HS-27A (cell line): ENCODE results near the gene C7orf57.

Source experiments
- DNase-seq: peaks from one replicate; pipeline ENCODE4 v3.0.0-alpha.2; 2012; ENCODE audit warnings: low read depth, missing footprints

The C7orf57 gene

DNA sequence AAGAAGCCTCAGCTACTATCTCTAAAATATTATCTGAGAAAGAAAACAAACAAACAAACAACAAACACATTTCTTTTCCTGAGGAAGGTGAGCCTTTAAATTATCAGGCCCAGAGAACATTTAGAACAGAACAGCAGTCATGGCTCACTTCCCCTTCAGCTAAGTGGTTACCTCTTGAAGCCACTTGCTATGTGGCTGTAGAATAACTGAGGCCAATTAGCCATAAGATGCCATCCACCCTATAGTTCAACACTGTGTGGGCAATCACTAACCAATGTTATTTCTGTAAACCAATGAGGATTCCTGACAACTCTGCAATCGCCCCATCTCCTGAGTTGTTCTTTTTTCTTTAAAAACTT, 50.1 kb downstream of the C7orf57 start:
- DNase-seq: no peak

DNA sequence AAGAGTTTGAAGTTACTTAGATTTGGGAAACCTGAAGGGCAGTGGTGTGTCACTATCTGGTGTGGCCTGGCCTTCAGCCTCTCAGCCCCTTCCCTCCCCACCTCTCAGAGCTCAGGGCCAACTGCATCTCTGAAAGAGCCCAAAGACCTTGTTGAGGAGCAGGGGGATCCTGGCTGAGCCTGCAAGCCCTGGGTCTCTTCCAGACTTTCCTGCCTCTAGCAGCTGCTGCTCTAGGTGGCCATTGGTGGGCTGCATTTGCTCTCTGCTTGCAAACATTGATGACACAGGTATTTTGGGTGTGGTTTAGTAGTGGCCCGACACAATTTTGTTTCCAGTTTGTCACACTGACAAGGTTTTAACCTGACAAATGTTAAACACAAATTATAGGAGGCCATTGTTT, 50.6 kb downstream of the C7orf57 start:
- no peak for DNase-seq

DNA sequence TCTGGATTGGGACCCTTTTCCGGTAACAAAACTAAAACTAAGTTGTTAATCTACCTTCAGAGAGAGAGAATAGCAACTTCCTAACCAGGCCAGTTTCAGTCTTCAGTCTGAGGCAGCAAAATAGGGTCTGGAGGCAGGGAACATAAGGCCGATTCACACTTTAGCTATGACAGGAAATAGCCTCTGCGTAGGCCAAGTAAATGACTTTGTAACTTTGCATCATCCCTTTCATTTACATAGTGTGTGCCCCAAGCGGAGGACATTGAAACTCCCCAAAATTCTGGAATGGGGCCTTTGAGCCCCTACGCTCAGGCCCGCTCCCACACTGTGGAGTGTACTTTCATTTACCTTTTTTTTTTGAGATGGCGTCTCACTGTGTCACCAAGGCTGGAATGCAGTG, 52.0 kb downstream of the C7orf57 start:
- DNase-seq: no peak

DNA sequence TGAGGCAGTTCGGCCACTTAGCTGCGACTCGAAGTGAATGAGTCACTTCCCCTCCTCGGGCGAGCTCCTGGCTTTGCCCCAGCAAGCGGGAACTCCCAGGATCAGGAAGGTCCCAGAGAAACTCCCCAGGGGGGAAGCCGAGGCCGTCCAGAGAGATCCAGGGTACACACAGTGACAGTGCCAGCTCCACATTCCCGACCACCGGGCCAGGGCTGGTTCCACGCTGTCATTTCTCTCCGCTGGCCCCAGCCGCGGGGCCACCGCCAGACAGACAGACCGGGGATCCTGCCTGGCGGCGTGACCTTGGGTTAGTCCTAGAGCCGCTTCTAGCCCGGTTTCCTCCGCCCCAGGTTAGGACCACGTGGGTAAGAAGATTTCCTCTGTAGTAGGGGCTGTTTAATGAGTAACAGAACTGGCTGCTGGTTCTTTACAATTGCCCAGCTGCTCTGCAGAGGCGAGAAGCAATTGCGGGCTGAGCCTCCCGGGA, 53.3 kb downstream of the C7orf57 start:
- DNase-seq: peak; percentile 74

DNA sequence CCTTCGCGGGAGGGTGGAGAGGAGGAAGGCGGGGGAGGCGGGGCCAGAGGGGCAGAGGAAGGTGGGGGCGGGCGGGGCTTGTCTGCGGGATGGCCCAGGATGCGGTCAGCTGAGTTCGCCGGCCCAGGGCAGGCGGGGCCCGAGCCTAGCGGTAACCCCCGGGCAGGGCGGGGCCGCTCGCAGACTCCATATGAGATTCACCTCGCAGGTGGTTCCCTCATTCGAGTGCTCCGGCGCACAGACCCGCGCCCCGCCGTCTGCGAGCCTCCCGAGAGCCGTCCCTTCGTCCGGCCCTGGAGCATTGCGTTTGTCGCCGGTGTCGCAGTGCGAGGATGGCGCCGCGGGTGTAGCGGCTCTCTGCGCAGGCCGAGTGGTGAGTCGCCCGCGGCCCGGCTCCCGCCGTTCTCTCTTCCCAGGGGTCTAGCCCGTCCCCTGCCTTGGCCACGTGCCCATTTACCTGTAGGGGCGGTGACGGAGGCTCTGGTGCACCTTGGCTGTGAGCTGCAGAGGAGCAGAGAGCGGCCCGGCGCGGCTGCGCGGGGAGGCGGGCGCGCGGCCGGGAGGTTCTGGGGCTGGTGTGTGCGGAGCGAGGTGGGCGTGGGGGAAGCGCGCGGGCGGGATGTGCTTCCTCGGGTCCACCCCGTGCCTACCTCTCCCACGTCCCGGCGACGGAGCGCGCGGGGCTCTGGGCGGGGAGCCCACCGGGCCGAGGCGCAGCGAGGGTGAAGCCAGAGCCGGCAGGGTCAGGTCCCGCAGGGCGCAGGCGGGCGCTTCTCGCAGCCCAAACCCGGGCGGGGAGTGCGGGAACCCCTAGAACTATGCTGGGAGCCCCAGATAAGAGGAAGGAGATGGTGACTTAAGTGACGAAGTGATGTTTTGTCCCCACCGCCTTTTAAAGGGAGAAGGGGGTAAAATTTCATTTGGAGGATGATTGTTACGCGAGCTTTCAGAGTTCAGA, 54.0 kb downstream of the C7orf57 start, which contains the start of gene UPP1:
Gene UPP1, plus strand, starts transcription at position 220 of the 958 bp plus-strand sequence. CDS start 5,519 bp downstream, outside the sequence.
- no peak for DNase-seq

DNA sequence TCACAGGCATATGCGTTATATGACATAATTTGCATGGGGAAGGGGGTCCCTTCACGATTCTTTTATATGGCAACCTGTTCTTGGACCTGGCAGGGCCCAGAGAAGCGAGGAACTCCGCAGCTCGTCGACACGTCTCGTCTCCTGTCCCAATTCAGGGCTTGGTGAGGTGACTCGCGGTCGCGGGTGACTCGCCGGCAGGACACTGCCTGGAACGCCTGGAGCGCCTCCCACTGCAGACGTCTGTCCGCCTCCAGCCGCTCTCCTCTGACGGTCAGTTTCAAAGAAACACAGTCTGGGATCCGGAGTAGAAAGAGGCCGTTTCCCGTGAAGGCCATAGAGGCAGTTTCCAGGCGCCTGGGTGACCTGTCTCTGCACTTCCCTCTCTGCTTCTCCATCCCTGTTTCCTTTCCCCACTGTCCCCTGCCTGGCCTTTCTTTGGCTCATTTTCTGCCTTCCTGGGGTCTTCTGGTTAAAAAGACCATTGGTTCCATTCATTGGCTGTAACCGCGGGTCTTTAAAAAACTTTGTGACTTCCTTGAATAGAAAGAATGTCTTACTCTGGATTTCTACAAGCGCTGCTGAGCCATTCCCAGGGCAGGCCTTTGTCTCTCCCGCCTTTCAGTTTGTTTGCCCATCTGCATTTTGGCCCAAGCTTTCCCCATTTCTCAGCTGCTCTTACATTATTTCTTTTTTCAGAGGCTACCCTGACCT, 54.9 kb downstream of the C7orf57 start:
- DNase-seq: no peak

DNA sequence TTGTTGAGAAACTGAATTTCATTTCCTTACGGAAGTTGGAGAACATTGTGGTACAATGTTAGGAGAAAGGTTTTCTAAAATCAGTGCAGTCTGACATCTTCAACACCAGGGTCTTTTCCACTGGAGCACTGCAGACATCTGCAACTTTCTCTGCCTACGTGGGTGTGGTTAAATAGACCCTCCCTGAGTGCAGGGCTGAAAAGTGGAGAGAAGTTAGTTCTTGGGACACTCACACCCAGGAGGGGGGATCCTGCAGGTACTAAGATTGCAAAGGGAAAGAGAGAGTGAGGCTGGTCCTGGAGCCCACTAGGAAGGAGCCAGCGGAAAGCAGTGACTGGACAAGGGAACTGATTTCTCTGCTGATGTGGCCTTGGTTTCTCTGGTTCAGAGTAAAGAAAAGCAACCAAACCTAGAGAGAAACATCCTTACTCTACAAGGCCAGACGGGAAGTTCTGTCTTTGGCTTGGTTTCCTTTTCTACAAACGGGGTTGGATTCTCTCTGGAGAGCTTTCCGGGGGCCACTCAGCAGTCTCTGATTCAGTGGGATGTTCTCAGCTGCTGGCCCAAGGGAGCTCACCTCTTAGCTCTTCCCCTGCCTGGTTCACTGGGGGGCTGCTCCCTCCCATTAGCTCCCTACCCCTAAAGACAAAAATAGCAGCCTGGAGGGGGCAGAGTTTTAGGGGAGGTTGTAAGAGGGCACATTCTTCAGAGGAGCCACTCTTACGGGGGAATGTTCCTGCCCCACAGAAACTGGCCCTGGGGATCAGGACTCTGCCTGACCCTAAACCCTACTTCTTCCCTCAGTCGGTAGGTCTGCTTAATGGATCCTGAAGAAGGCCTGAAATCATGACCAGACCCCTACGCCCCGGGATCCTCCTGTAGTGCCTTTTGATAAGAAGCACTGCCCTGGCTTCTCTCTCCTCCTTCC, 56.4 kb downstream of the C7orf57 start:
- no peak for DNase-seq

DNA sequence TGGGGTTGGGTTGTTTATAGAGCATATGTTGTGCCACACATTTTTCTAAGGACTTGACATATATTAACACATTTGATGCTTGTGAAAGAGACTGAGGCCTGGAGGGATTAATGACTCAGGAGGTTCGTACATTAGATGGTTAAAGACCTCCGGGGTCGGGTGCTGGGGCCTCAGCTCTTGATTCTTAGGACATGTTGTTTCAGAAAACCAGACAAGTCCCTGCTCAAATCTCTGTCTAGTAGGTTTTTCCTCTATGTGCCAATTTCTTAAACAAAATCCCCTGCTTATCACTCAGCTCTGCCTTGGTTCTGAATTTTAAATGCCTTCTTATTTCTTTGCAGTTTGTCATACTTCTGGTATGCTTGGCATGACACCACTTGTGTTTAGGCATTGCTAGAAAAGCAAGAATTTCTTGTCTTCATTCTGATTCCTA, 59.5 kb downstream of the C7orf57 start:
- DNase-seq: no peak

DNA sequence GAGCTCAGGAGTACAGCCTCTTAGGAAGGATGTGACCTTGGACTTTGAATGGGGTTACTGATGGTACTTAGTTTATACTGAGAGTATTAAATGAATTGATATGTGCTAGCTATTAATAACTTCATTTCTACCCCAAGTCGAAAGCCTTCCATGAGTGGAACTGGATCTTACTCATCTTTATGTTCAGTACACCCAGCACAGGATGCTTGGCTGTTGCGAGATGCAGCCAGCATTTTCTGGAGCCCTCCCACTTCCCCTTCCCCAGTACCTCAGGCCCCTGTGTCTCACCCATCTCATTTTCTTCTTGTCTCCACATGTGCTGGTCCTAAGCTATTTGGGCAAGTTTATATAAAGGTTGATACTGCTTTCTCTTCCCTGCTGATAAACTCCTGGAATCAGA, 60.9 kb downstream of the C7orf57 start:
- DNase-seq: no peak

DNA sequence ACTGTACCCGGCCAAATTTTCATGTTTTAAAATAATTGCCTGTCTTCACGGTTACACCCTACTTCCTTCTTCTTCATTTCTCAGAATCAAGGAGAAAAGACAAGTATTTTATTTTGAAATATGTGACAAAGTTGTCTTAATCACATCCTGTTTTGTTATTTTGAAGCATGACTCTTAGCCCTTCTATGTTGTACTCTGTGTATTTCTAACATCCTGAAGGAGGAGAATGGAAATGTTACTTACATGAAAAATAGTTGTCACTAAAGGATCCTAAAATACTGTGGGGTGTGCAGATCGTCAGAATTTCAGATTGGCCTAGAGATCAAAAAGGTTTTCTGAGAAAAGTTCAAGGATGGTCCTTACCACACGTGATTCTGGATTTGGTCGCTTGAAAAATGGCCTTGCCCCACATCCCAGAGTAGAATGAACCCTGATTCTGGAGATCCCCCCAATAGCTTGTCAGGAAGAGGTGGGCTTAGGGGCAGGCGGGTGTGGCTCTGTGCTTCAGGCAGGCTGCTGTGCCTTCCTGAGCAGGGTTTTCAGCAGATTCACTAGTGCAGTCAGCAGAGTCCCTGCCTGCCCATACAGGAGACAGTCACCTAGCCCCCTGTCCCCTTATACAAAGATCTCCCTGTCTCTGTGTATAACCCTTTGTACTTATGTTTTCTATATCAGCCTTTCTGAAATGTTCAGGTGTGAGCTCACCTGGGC, 62.3 kb downstream of the C7orf57 start:
- DNase-seq: no peak

DNA sequence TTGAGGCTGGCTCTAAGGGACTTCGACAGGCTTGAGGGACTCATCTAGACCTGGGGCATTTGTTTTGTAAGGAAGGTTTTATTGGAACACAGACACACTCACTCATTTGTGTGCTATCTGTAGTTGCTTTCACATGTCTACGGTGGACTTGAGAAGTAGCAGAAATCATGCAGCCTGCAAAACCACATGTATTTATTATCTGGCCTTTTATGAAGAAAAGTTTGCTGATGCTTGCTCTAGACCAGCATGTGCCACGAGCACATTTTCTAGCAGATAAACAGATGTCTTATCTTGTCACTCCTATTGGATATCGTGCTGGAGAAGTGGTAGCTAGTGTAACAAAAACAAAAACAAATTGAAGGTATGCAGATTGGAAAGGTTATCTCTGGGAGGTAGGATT, 63.5 kb downstream of the C7orf57 start:
- no peak for DNase-seq

DNA sequence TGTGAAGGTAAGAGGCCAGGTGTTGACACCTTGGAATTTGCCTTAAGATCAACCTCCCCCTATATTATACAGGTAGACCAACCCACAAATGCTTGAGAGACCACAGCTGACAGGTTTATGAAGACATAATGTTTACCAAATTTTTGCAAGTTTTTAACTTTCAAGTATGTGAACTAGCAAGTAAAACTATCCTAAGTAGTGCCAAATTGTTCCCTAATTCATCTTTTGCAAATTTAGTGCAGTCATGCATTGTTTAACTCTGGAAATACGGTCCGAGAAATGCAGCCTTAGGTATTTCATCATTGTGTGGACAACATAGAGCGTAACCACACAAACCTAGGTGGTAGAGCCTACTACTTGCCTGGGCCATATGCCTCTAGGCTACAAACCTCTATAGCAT, 64.4 kb downstream of the C7orf57 start:
- no peak for DNase-seq

DNA sequence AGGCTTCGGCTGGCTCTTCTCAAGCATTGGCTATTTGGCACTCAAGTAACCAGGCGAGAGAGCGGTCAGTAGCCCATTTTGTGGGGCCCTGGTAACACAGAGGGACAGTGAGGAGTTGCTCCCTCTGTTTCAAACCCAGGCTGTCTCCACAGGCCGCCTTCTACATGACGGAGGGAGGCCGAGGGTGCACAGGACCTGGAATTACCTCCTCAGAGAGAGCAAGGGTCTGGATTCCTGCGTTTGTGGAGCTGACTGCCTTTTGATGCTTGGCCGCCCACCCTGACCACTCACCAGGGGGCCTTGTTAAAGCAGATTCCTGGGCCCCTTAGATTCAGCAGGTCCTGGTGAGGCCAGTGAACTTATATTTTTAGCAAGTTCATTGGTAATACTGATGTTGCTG, 66.0 kb downstream of the C7orf57 start:
- DNase-seq: no peak

DNA sequence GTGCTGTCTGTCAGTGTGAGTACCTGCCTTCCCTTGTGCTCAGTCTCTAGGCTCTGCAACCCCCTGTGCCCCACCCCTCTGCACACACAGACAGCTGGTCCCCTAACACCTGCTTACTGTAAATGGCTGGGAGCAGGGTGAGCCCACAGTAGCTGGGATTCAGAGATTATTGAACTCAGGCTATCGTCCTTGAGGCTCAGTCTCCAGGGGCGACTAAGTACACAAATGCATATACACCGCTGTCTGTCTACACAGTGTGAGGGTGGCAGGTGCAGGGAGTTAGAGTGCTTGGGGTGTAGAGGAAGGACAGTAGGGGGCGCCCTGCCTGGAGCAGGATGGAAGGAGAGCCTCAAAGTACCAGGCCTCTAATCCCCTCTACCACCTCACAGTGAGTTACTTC, 66.6 kb downstream of the C7orf57 start:
- DNase-seq: no peak

DNA sequence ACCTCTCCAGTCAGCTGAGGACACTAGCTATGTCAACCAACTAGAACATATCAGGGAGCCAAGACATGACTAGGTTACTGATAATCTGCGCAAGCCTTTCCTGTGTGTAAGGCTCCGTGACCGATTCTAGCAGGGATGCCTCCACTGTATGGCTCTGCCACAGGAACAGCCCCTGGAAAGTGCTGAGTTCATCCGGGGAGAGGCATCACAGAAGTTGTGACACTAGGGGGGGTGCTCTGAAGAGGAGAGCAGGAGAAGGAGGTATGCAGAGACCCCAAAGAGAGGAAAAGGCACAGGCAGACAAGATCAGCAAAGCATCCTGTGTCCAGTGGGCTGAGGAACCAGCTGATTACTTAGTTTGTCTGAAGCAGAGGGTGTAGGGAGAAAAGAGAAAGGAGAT, 67.2 kb downstream of the C7orf57 start:
- DNase-seq: no peak

DNA sequence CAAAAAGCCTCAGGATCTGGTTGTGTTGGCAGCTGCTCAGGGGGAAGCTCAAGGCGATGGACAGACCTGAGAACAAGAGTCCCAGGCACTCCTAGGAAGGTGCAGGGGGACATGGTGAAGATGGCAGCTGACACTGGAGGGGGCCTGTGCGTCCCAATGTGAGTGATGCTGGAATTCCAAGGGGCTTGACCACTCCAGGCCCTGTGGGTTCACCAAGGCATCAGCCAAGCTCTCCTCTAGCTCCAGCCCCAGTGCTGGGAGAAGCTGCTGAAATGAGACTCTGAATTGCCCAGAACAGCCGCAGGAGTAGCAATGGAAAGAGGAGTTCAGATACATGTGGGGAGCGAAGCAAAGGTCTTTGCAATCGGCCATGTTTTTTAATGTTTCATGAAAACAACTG, 69.7 kb downstream of the C7orf57 start:
- no peak for DNase-seq

DNA sequence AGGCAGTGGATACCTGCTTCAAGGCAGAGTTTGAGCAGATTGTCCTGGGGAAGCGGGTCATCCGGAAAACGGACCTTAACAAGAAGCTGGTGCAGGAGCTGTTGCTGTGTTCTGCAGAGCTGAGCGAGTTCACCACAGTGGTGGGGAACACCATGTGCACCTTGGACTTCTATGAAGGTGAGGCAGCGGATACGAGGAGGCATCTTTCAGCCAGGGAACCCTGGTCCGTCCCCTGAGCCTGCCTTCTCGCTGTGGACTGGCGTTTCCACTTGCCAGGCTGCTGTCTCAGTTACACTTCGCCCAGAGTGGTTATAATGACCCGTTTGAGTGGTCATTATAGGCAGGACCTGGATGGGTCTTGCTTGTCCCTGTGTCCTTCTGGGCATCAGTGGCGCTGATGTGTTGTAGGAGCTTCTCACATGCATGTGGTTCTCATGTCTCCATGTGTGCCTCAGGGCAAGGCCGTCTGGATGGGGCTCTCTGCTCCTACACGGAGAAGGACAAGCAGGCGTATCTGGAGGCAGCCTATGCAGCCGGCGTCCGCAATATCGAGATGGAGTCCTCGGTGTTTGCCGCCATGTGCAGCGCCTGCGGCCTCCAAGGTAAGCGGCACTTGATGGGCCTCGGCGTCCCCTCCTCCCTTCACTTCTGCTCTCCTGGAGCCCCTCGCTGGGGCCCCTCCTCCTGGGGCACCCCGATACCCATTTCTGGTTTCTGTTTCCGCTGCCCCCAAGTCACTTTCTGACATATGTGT, 71.7 kb downstream of the C7orf57 start:
- no peak for DNase-seq

DNA sequence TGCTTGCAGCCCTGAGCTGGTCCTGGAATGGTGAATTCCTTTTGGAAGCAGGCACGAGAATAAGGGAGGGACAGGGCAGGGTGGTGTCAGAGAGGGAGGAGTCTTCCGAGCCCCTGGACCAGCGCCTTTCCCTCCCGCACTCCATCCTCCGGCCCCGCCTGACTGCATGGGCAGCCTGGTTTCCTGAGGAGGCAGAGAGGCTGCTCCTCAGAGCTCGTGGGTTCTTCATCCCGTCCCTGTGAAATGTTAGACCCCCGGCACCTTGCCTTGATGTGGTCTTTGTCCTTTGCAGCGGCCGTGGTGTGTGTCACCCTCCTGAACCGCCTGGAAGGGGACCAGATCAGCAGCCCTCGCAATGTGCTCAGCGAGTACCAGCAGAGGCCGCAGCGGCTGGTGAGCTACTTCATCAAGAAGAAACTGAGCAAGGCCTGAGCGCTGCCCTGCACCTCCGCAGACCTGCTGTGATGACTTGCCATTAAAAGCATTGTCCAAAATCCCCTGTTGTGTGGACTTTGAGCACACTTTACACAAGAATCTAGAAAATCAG, 72.7 kb downstream of the C7orf57 start:
- DNase-seq: no peak

DNA sequence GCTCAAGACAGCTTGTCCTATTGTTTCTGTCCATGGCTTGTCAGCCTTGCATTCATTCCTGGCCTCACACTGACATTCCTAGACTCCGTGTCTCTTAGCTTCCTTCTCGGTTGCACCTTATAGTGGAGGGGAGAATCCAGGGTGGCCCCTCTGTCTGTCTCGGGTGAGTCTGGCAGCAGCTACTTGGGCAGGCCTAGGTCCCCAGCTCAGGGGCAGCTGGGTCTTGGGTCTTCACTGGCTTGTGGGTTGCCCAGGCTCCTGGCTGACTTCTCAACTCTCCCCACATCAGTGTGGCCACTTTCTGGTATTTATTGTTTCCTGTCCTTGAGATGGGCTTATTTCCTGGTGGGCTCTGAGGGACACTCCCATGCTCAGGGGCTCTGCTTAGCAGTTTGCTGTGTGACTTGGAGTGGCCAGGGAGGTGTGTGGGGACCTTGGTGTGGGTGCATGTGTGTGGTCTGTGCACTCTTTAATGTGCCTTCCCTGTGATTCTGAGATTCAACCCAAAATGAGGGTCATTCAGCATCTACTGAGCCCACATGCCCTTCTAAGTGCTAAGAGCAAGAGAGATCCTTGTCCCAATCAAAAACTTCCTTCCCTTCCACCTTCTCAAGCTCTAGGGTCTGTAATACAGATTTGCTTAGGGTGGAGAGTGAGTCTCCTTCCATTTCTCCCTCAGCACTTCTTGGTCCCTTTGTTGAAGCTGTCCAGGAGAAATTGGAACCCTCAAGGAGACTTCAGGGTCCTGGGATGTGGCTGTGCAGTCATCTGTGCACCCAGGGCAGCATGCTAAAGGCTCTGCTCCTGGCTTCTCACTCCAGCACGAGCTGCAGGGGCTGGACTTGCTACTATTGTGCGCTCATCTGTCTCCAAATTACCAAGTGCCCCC, 73.9 kb downstream of the C7orf57 start:
- no peak for DNase-seq
